Measurements from ENCODE around the gene ZNF384. TPM values are rescaled to one million over a fixed set of nuclear protein-coding genes. Genes with fewer than 3 reads are reported as not detected.
A peak's percentile ranks its signal among the peaks of the same experiment; 100 is the strongest.

ZNF384 gene
- polyA plus RNA-seq, 1 experiment: 39.3 TPM

DNA sequence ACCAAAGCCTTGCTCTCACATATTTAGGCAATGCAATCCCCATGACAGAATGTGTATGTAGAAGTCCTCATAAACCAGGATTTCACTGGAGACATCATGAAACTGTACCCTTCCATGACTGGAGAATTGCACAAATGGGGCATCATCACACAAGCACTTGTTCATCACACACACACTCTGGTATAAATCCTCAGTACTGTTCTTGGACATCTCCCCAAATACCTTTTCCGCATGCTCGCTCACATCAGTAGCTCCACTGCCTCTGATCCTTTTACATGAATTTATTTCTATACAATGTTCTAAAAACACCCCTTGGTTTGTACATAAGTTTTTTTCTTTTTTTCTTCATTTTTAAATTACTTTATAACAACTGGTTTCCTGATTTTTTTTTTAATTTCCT is 23.0 kb downstream of the ZNF384 start:
- ChIA-PET POLR2A (interaction anchor here (0.5 to 0.7 kb wide), 2 partner anchors 81 to 161 kb away, joined by 3 to 5 read pairs; no protein-coding TSS in a partner anchor), CTCF (interaction anchor here (2.0 kb wide), 1 partner anchor 18 kb away, joined by 5 read pairs; no protein-coding TSS in a partner anchor)
- Histone ChIP-seq H3K27me3 (ENCODE audit: control insufficient read depth, insufficient read depth, low read length) (no peaks in the 10 kb centered on the region), H3K27ac (ENCODE audit: low read depth, low read length) (no peak overlapping the region), H3K4me3 (ENCODE audit: low read depth, low read length) (no peak overlapping the region), H3K9me3 (ENCODE audit: control insufficient read depth, insufficient read depth, low read length) (no peaks in the 10 kb centered on the region)
- DNase-seq (ENCODE audit: low read depth, low spot score): no peak
- TF ChIP-seq, protein P1, sequence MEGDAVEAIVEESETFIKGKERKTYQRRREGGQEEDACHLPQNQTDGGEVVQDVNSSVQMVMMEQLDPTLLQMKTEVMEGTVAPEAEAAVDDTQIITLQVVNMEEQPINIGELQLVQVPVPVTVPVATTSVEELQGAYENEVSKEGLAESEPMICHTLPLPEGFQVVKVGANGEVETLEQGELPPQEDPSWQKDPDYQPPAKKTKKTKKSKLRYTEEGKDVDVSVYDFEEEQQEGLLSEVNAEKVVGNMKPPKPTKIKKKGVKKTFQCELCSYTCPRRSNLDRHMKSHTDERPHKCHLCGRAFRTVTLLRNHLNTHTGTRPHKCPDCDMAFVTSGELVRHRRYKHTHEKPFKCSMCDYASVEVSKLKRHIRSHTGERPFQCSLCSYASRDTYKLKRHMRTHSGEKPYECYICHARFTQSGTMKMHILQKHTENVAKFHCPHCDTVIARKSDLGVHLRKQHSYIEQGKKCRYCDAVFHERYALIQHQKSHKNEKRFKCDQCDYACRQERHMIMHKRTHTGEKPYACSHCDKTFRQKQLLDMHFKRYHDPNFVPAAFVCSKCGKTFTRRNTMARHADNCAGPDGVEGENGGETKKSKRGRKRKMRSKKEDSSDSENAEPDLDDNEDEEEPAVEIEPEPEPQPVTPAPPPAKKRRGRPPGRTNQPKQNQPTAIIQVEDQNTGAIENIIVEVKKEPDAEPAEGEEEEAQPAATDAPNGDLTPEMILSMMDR (IDR thresholded peaks at IDR 0.05; ENCODE audit: low read depth, low read length): no peak

DNA sequence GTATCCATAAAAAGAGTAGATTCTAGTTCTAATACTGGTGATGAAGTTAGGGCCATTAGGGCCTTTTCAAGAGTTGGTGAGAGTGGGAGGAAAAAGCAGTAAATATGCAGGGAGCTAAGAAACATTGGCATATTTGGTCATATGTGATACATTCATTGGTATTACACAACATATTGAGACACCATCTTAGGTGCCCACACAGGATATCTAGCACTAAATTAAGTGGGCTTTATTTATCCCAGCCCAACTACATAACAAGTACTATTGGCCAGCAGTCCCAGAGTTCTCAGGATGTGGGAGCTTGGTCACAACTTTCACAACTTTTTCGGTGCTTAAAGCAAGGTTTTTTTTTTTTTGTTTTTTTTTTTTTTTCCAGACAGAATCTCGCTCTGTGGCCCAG is 24.3 kb downstream of the ZNF384 start:
- CTCF ChIA-PET: interaction anchor here (1.5 kb wide), 2 partner anchors 20 to 170 kb away, joined by 3 to 5 read pairs; no protein-coding TSS in a partner anchor
- no peak overlapping the region for H3K4me3 ChIP-seq (ENCODE audit: low read depth, low read length)
- H3K27me3 ChIP-seq (ENCODE audit: control insufficient read depth, insufficient read depth, low read length): no peaks in the 10 kb centered on the region
- H3K27ac ChIP-seq (ENCODE audit: low read depth, low read length): no peak overlapping the region
- DNase-seq (ENCODE audit: low read depth, low spot score): no peak
- TF ChIP-seq, protein P1 (IDR thresholded peaks at IDR 0.05; ENCODE audit: low read depth, low read length): no peak
- no peaks in the 10 kb centered on the region for H3K9me3 ChIP-seq (ENCODE audit: control insufficient read depth, insufficient read depth, low read length)
- POLR2A ChIA-PET: interaction anchor here (1.1 kb wide), 1 partner anchor 59 kb away, joined by 3 read pairs; the partner anchor contains the start of gene COPS7A

DNA sequence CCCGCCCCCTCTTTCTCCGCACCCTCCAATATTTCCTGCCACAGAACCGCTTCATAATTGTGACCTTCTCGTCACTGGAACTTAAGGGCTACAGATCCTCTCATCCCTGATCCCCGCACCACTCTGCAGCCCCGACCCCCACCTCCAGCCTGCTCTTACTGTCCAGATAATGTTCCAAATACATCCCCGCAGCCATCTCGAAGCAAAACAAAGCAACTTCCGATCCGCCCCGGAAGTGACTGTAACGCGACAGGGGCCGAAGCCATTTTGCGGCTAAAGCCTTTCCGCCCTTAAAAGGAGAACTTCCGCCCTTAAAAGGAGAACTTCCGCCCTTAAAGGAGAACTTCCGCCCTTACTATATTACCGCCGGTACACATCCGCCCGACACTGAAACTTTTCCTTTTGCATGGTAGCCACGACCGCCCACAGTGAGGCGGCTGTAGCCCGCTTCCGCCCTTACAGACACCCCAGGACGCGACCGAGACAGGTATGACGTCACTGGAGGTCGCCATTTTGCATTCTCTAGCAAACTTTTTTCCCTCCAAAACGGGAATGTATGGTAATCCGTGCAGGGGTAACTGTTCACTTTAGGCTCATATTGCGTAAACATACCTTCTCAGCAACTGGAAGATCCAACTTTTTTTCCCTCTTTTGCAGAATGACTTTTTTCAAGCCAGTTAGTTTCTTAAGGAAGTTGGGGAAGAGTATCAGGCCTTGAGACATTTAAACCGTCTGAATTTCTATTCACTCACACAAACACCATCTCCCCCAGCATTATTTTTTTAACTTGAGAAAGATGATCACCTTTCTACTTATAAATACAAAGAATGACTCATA is 26.1 kb downstream of the ZNF384 start, which contains the start of gene ING4:
TSS of gene ING4 (minus strand) at position 214 of the 837 bp plus-strand sequence. CDS start at position 196, 18 bp downstream.
- Histone ChIP-seq H3K27ac (ENCODE audit: low read depth, low read length) (peak within 1 kb of the TSS; percentile 66), H3K9me3 (ENCODE audit: control insufficient read depth, insufficient read depth, low read length) (no peaks in the 10 kb centered on the region), H3K4me3 (ENCODE audit: low read depth, low read length) (peak within 1 kb of the TSS; percentile 91), H3K27me3 (ENCODE audit: control insufficient read depth, insufficient read depth, low read length) (no peaks in the 10 kb centered on the region)
- DNase-seq (ENCODE audit: low read depth, low spot score): peak; percentile 99
- ChIA-PET CTCF (interaction anchor here (1.5 kb wide), 1 partner anchor 172 kb away, joined by 3 read pairs; no protein-coding TSS in a partner anchor), POLR2A (no interaction called here)
- TF ChIP-seq, protein P1 (IDR thresholded peaks at IDR 0.05; ENCODE audit: low read depth, low read length): no peak

DNA sequence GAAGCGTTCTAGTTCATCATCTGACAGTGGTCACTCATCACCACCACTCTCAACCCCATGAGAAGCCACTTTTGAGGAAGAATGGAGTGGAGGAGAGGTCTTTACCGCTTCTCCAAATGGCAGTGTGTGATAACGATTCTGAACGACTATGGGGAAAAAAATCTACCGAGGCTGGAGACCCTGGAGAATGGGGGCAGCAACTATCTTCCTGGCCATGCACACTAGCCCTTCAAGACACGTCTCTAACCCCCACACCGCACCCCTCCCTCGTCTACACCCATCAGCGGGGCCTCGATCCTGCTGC is 26.6 kb downstream of the ZNF384 start:
- CTCF ChIA-PET: no interaction called here

More for the DNA sequence above, 26.6 kb downstream of the ZNF384 start:
- peak overlapping the region; percentile 91 for H3K4me3 ChIP-seq (ENCODE audit: low read depth, low read length)
- TF ChIP-seq, protein P1 (IDR thresholded peaks at IDR 0.05; ENCODE audit: low read depth, low read length): no peak
- no peaks in the 10 kb centered on the region for H3K27me3 ChIP-seq (ENCODE audit: control insufficient read depth, insufficient read depth, low read length)
- H3K9me3 ChIP-seq (ENCODE audit: control insufficient read depth, insufficient read depth, low read length): no peaks in the 10 kb centered on the region
- POLR2A ChIA-PET: interaction anchor here (1.0 kb wide), 1 partner anchor 27 kb away, joined by 3 read pairs; the partner anchor contains the start of gene ZNF384
- H3K27ac ChIP-seq (ENCODE audit: low read depth, low read length): peak overlapping the region; percentile 66
- no peak for DNase-seq (ENCODE audit: low read depth, low spot score)
